K562 (cell line): ENCODE measurements around the gene VIPR1. TPM values are rescaled to one million over a fixed set of nuclear protein-coding genes. Genes with fewer than 3 reads are reported as not detected.
A peak's percentile ranks its signal among the peaks of the same experiment; 100 is the strongest.

Source experiments
- ATAC-seq: fragments of 200-7000 bp; cut with Tn5 transposase; 3 replicates; pipeline ENCODE4 v1.9.1; 2020; ENCODE audit warnings: moderate library complexity
- BruUV-seq: library from RNA; stranded (reverse); fragments of 400-500 nt; replicated peaks from 2 replicates; lab custom pipeline; 2021; lab: Mats Ljungman, UMichigan
- CTCF ChIA-PET: fragments of 300-600 bp; formaldehyde crosslinking; extraction: SDS; loops from one replicate; lab custom pipeline; 2021; ENCODE audit warnings: low intra/inter-chr PET ratio; lab: Yijun Ruan, JAX
- POLR2A ChIA-PET: fragments of 300-600, 350-650 bp; sonication (Branson Sonifier 250); formaldehyde crosslinking; extraction: SDS; loops from one replicate; lab custom pipeline; 2021; ENCODE audit warnings: antibody characterized with exemption, inconsistent platforms; lab: Yijun Ruan, JAX
- DNase-seq, 4 experiments: peaks; one replicate each; pipeline versions ENCODE4 v3.0.0 to v3.0.0-alpha.2; 2011 to 2018; ENCODE audit warnings: low spot score in 3 of 4, mixed read lengths in 3 of 4; ENCODE audit errors: extremely low read depth in 1 of 4
- FAIRE-seq: peaks from 2 replicates; lab custom pipeline; 2011; peaks lifted over from hg19 to GRCh38; lab: Jason Lieb, UNC
- H2AFZ ChIP-seq: 2 replicates; pipeline ENCODE4 v1.6.0; 2011; ENCODE audit warnings: low read depth, low read length, control low read depth, inconsistent platforms
- H3K27ac ChIP-seq: fragments of 200-600 bp; 3 replicates; pipeline ENCODE4 v1.8.0; 2011; ENCODE audit warnings: low read depth, mild to moderate bottlenecking, control low read depth, inconsistent platforms, low read length, moderate library complexity, mixed read lengths; ENCODE audit errors: extremely low read depth
- H3K27me3 ChIP-seq, 2 experiments: fragments of 300-600 bp in 1 of 2; 2 replicates in 1 of 2; 3 replicates in 1 of 2; pipeline versions ENCODE4 v1.6.0 to v1.8.0; 2011; ENCODE audit warnings: inconsistent platforms in 2 of 2, low read length in 2 of 2, mild to moderate bottlenecking in 1 of 2, mixed read lengths in 1 of 2, moderate library complexity in 1 of 2; ENCODE audit not compliant: control insufficient read depth in 2 of 2, insufficient read depth in 2 of 2
- H3K36me3 ChIP-seq: fragments of 300-600 bp; 3 replicates; pipeline ENCODE4 v1.8.0; 2011; ENCODE audit warnings: mild to moderate bottlenecking, low read length, inconsistent platforms; ENCODE audit not compliant: control insufficient read depth, insufficient read depth
- H3K4me1 ChIP-seq, 2 experiments: fragments of 200-600 bp in 1 of 2; replicated peaks in 1 of 2; 2 replicates in 1 of 2; 3 replicates in 1 of 2; pipeline versions ENCODE4 v1.5.1 to v1.8.0; 2011; ENCODE audit warnings: inconsistent platforms in 2 of 2, low read length in 2 of 2, mild to moderate bottlenecking in 1 of 2, mixed read lengths in 1 of 2, moderate library complexity in 1 of 2; ENCODE audit not compliant: control insufficient read depth in 2 of 2, insufficient read depth in 2 of 2
- H3K4me2 ChIP-seq: 2 replicates; pipeline ENCODE4 v1.6.1; 2011; ENCODE audit warnings: low read length, control low read depth, inconsistent platforms, mixed read lengths; ENCODE audit not compliant: insufficient read depth
- H3K4me3 ChIP-seq: fragments of 200-600 bp; sonication (generic), shearing (Covaris generic); 2 replicates; pipeline ENCODE4 v1.5.1; 2016; ENCODE audit warnings: control low read depth, inconsistent platforms
- H3K79me2 ChIP-seq: fragments of 200-600 bp; 3 replicates; pipeline ENCODE4 v1.8.0; 2011; ENCODE audit warnings: low read length, inconsistent platforms; ENCODE audit not compliant: control insufficient read depth, insufficient read depth
- H3K9ac ChIP-seq, 2 experiments: 2 replicates each; pipeline versions ENCODE4 v1.6.0 to v1.6.1; 2011; ENCODE audit warnings: low read depth in 2 of 2, low read length in 2 of 2, control low read depth in 1 of 2, inconsistent platforms in 1 of 2, mild to moderate bottlenecking in 1 of 2, mixed read lengths in 1 of 2; ENCODE audit not compliant: insufficient read depth in 1 of 2
- H3K9me1 ChIP-seq: one replicate; pipeline ENCODE4 v1.6.0; 2011; ENCODE audit warnings: inconsistent platforms, mild to moderate bottlenecking, low read length, moderate library complexity; ENCODE audit not compliant: control insufficient read depth, insufficient read depth
- H3K9me3 ChIP-seq: replicated peaks from 2 replicates; pipeline ENCODE4 v1.5.1; 2011; ENCODE audit warnings: low read depth, low read length, inconsistent platforms; ENCODE audit not compliant: control insufficient read depth, insufficient read depth
- H4K20me1 ChIP-seq: replicated peaks from 2 replicates; pipeline ENCODE4 v1.6.1; 2011; ENCODE audit warnings: low read length, inconsistent platforms, mixed read lengths; ENCODE audit not compliant: control insufficient read depth, insufficient read depth
- CBFA2T3 ChIP-seq: fragments of 450-650 bp; IDR thresholded peaks from 2 replicates; pipeline ENCODE4 v1.6.1; 2017
- FOXA3 ChIP-seq, 2 experiments: fragments of 450-650 bp in 1 of 2; sonication (generic) in 1 of 2; formaldehyde crosslinking; IDR thresholded peaks in 1 of 2; conservative IDR thresholded peaks in 1 of 2; 2 replicates each; pipeline versions ENCODE4 v1.4.0 to v1.8.0; 2020 to 2022; ENCODE audit warnings: mild to moderate bottlenecking in 2 of 2, missing genetic modification reagents in 1 of 2
- HIVEP1 ChIP-seq: fragments of 250-450 bp; sonication (Bioruptor Pico); IDR thresholded peaks from 2 replicates; pipeline ENCODE4 v1.4.0; 2020; ENCODE audit warnings: mild to moderate bottlenecking
- HNRNPLL ChIP-seq: fragments of 200-400 bp; formaldehyde crosslinking; IDR thresholded peaks from 2 replicates; pipeline ENCODE4 v1.6.1; 2017; ENCODE audit warnings: low read length, low read depth, mild to moderate bottlenecking; ENCODE audit not compliant: poor library complexity, severe bottlenecking
- MTF1 ChIP-seq: fragments of 250-450 bp; sonication (Bioruptor Pico); IDR thresholded peaks from 2 replicates; pipeline ENCODE4 v1.9.0; 2021; ENCODE audit warnings: moderate library complexity, mild to moderate bottlenecking, inconsistent platforms, borderline replicate concordance
- NFIC ChIP-seq: fragments of 450-650 bp; IDR thresholded peaks from 2 replicates; pipeline ENCODE4 v1.6.1; 2017; ENCODE audit warnings: mild to moderate bottlenecking, inconsistent platforms
- PYGO2 ChIP-seq: fragments of 450-650 bp; IDR thresholded peaks from 2 replicates; pipeline ENCODE4 v1.6.1; 2016; ENCODE audit warnings: mild to moderate bottlenecking, missing genetic modification characterization, moderate library complexity, missing compliant biosample characterization
- ZNF146 ChIP-seq: IDR thresholded peaks from one replicate; pipeline ENCODE4 v1.6.1; 2018; ENCODE audit warnings: missing compliant biosample characterization; ENCODE audit not compliant: unreplicated experiment
- WGBS: fragments of 100-300 bp; shearing (Covaris generic); methylation state at CpG from one replicate; pipeline ENCODE4 v1.1.6; 2016; ENCODE audit warnings: low coverage, mixed read lengths; ENCODE audit not compliant: insufficient coverage; ENCODE audit errors: missing lambda C conversion rate; 5-methylcytosine and 5-hydroxymethylcytosine counted together
- in situ Hi-C: fragments of 300-500 bp; cut with MboI; formaldehyde crosslinking; loops from 4 replicates; pipeline ENCODE4 v1.15.0; 2018; ENCODE audit warnings: inconsistent platforms, mixed read lengths
- intact Hi-C: fragments of 100-400 bp; cut with micrococcal nuclease; formaldehyde crosslinking; loops from 2 replicates; pipeline ENCODE4 v1.14.2; 2022
- polyA plus RNA-seq, 8 experiments: library from polyadenylated mRNA; depleted of rRNA in 4 of 8; stranded (reverse) in 5 of 8; unstranded in 3 of 8; fragments of >200 nt; fragmentation: Nextera tagmentation in 2 of 8; fragmentation: Illumina TruSeq in 1 of 8; extraction: Ambion mirVana in 2 of 8; extraction: Trizol in 1 of 8; gene quantifications; 2 replicates each; pipeline versions ENCODE4 v1.2.1 to v1.2.3, GENCODE V29; 2011 to 2014; ENCODE audit warnings: inconsistent platforms in 1 of 8, missing spikeins in 1 of 8
- total RNA-seq, 7 experiments: library from RNA; depleted of rRNA in 6 of 7; stranded (reverse); fragments of >200 nt in 6 of 7; fragmentation: Illumina TruSeq in 2 of 7; extraction: Trizol in 2 of 7; gene quantifications; 2 replicates each; pipeline versions ENCODE4 v1.2.1 to v1.2.3, GENCODE V29; 2011 to 2021; ENCODE audit warnings: low replicate concordance in 1 of 7
- TF ChIP-seq, protein P1 (sequence below): fragments of 250-450 bp; sonication (Bioruptor Pico); IDR thresholded peaks from 2 replicates; pipeline ENCODE4 v1.4.0; 2020; ENCODE audit warnings: mild to moderate bottlenecking, moderate library complexity

Gene VIPR1
- total and polyA plus RNA-seq, 9 of the 15 experiments (the other 6 are each of a cell fraction or from before 2014, with no cell fraction given) = 0.04 to 0.38 (median 0.12) TPM; not detected in 3

DNA sequence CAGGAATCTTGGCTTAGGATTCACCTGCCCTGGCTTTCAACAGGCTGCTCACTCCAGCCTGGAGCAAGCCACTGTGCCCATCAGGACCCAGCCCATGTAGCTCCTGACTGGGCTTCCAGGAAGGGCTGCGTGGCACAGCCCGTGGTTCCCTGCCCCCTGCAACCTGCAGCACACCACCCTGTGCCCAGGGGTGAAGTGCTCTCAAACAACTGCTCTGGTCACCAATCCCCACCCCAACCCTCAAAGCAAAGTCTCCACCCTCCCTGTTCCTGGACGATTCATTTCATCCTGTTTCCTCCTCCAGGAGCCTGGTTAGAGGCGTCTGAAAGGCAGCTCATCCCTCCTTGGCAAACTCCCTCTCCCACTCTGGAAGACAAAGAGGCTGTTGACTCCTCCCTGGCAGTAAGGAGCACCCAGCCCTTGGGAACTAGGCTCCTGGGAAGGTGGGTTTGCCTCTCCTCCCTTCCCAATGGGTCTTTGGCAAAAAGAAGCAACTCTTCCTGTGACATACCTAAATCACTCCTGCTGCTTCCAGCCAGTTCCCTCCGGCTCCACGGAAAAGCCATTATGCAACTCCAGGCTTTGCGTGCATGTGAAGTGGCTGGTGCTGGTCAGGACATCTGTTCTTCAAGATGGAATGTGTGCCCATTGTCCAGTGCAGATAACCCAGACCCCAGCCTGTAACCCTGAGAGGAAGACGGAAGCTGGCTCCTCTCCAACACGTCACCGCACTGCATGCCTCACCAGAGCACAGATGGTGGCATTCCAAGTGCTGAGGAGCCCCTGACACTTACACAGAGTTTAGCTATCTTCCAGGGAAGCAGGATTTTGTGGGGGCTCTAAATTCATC, 29.1 kb upstream of the VIPR1 start:
- peaks cover 17 to 28% of the 10 kb centered on the region in 2 experiments; a peak in 4 of 5 replicates for H3K27me3 ChIP-seq
- no peaks in the 10 kb centered on the region for H3K36me3 ChIP-seq
- H3K9me1 ChIP-seq = no peaks in the 10 kb centered on the region
- intact Hi-C loops = no loop called here
- peaks cover 8% of the 10 kb centered on the region for H4K20me1 ChIP-seq
- H3K79me2 ChIP-seq = no peaks in the 10 kb centered on the region
- in situ Hi-C loops = no loop called here
- TF ChIP-seq HNRNPLL = no peak
- TF ChIP-seq ZNF146 (CRISPR knock-in tag) = no peak
- TF ChIP-seq FOXA3 (CRISPR knock-in tag; conservative IDR thresholded peaks at IDR 0.05 in 1 of 2, IDR thresholded peaks at IDR 0.05 in 1 of 2) = no peak
- no peak for TF ChIP-seq HIVEP1 (CRISPR knock-in tag)
- TF ChIP-seq CBFA2T3 = peak; percentile 40; the same call in 1 of the 2 replicates
- TF ChIP-seq MTF1 (CRISPR knock-in tag) = no peak
- TF ChIP-seq, protein P1, sequence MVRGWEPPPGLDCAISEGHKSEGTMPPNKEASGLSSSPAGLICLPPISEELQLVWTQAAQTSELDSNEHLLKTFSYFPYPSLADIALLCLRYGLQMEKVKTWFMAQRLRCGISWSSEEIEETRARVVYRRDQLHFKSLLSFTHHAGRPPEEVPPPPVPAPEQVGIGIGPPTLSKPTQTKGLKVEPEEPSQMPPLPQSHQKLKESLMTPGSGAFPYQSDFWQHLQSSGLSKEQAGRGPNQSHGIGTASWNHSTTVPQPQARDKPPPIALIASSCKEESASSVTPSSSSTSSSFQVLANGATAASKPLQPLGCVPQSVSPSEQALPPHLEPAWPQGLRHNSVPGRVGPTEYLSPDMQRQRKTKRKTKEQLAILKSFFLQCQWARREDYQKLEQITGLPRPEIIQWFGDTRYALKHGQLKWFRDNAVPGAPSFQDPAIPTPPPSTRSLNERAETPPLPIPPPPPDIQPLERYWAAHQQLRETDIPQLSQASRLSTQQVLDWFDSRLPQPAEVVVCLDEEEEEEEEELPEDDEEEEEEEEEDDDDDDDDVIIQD = no peak
- TF ChIP-seq NFIC = peak; percentile 41; the same call in 1 of the 2 replicates
- no peak for TF ChIP-seq PYGO2 (tag)
- ATAC-seq (0 out of 3 replicates have a peak, but pooled peaks have one; percentile 31), DNase-seq (no peak), FAIRE-seq (no peak)
- H3K27ac ChIP-seq = no peak overlapping the region
- H2AFZ ChIP-seq = no peak overlapping the region
- H3K9me3 ChIP-seq = no peaks in the 10 kb centered on the region
- no peaks in the 10 kb centered on the region for H3K4me1 ChIP-seq
- under 1% methylated on average over 10 of the region's 10 CpGs for WGBS
- CTCF ChIA-PET = no interaction called here
- POLR2A ChIA-PET = interaction anchor here (0.7 to 1.1 kb wide), 2 partner anchors 31 to 82 kb away, joined by 3 read pairs; no protein-coding TSS in a partner anchor
- no peak overlapping the region for H3K9ac ChIP-seq
- no peak overlapping the region for H3K4me2 ChIP-seq
- H3K4me3 ChIP-seq = no peak overlapping the region
- BruUV-seq = no TSS peak
